Brain microvascular endothelial cell (primary cell): ENCODE measurements around the gene TBX20.

Source experiments
- DNase-seq: peaks from one replicate; pipeline ENCODE4 v3.0.0-alpha.2; 2020
- H3K27ac ChIP-seq: fragments of 250-450 bp; sonication (Bioruptor Pico); 2 replicates; pipeline ENCODE4 v1.5.1; 2020; ENCODE audit warnings: mild to moderate bottlenecking, moderate library complexity
- H3K27me3 ChIP-seq: fragments of 250-450 bp; sonication (Bioruptor Pico); replicated peaks from 2 replicates; pipeline ENCODE4 v1.5.1; 2020; ENCODE audit warnings: mild to moderate bottlenecking
- H3K36me3 ChIP-seq: fragments of 250-450 bp; sonication (Bioruptor Pico); replicated peaks from 2 replicates; pipeline ENCODE4 v1.5.1; 2020; ENCODE audit warnings: mild to moderate bottlenecking
- H3K4me3 ChIP-seq: 2 replicates; pipeline ENCODE4 v1.5.1; 2011; ENCODE audit warnings: low read depth, mild to moderate bottlenecking, control low read depth, low read length, moderate library complexity
- CTCF ChIP-seq: IDR thresholded peaks from 2 replicates; pipeline ENCODE4 v1.5.1; 2011; ENCODE audit warnings: low read depth, mild to moderate bottlenecking, moderate library complexity, low read length, control low read depth, inconsistent platforms; ENCODE audit errors: missing control alignments
- in situ Hi-C: cut with HindIII; loops from 2 replicates; pipeline ENCODE4 v1.10.0; 2017; ENCODE audit warnings: low sequenced_read_pairs, low pct_ligation_motif_present

TBX20 gene

GRCh38 chr7:35253710-35254495 lies at the start of gene TBX20:
Gene TBX20, minus strand, starts transcription at chr7:35254100. Its CDS starts 480 bp downstream, at chr7:35253620.
- Histone ChIP-seq H3K4me3 (peak within 1 kb of the TSS; percentile 47), H3K27me3 (peaks cover 97% of the 10 kb centered on the region), H3K36me3 (no peaks in the 10 kb centered on the region), H3K27ac (no peak within 1 kb of the TSS)
- in situ Hi-C loops = no loop called here
- DNase-seq = peak; percentile 6
- TF ChIP-seq CTCF = no peak

GRCh38 chr7:35289376-35289775 lies 35.5 kb upstream of the TBX20 start:
- no peak overlapping the region for H3K27ac ChIP-seq
- no peak for DNase-seq
- in situ Hi-C loops = no loop called here
- H3K36me3 ChIP-seq = no peaks in the 10 kb centered on the region
- H3K27me3 ChIP-seq = no peaks in the 10 kb centered on the region
- TF ChIP-seq CTCF = no peak
- H3K4me3 ChIP-seq = no peak overlapping the region

GRCh38 chr7:35286986-35287385 lies 33.1 kb upstream of the TBX20 start:
- Histone ChIP-seq H3K27ac (no peak overlapping the region), H3K36me3 (no peaks in the 10 kb centered on the region), H3K27me3 (no peaks in the 10 kb centered on the region), H3K4me3 (no peak overlapping the region)
- no peak for TF ChIP-seq CTCF
- in situ Hi-C loops = no loop called here
- no peak for DNase-seq

- no peak overlapping the region for H3K4me3 ChIP-seq
- H3K27ac ChIP-seq = no peak overlapping the region
- no peak for TF ChIP-seq CTCF
- H3K27me3 ChIP-seq = no peaks in the 10 kb centered on the region
- in situ Hi-C loops = no loop called here
- DNase-seq = peak; percentile 15
- no peaks in the 10 kb centered on the region for H3K36me3 ChIP-seq
These were observed 32.5 kb upstream of the TBX20 start for GRCh38 chr7:35286422-35286821.

GRCh38 chr7:35285799-35286198 lies 31.9 kb upstream of the TBX20 start:
- no peak overlapping the region for H3K27ac ChIP-seq
- no peak for DNase-seq
- no peak overlapping the region for H3K4me3 ChIP-seq
- no peaks in the 10 kb centered on the region for H3K36me3 ChIP-seq
- in situ Hi-C loops = no loop called here
- no peak for TF ChIP-seq CTCF
- no peaks in the 10 kb centered on the region for H3K27me3 ChIP-seq

GRCh38 chr7:35280902-35281301 lies 27.0 kb upstream of the TBX20 start:
- Histone ChIP-seq H3K36me3 (no peaks in the 10 kb centered on the region), H3K27ac (no peak overlapping the region), H3K27me3 (no peaks in the 10 kb centered on the region), H3K4me3 (no peak overlapping the region)
- DNase-seq = no peak
- no peak for TF ChIP-seq CTCF
- in situ Hi-C loops = no loop called here
